HCT116 (cell line): Measurements from ENCODE around the gene FRMPD4. TPM values are rescaled to one million over a fixed set of nuclear protein-coding genes. Genes with fewer than 3 reads are reported as not detected.

Source experiments
- ATAC-seq: fragments of 200-7000 bp; cut with Tn5 transposase; 2 replicates; pipeline ENCODE4 v1.9.1; 2020; ENCODE audit warnings: mild to moderate bottlenecking, moderate library complexity
- BruUV-seq: library from RNA; stranded (reverse); fragments of 400-500 nt; replicated peaks from 2 replicates; lab custom pipeline; 2021; lab: Mats Ljungman, UMichigan
- CTCF ChIA-PET: fragments of 300-600 bp; sonication (Branson Sonifier 250); formaldehyde crosslinking; loops from one replicate; lab custom pipeline; 2021; ENCODE audit warnings: antibody characterized with exemption; lab: Charles Lee
- POLR2A ChIA-PET: fragments of 300-600, 350-600 bp; sonication (Branson Sonifier 250); formaldehyde crosslinking; loops from one replicate; lab custom pipeline; 2021; ENCODE audit warnings: antibody characterized with exemption; lab: Charles Lee
- RAD21 ChIA-PET, 2 experiments: fragments of 300-600 bp; sonication (Branson Sonifier 250); formaldehyde crosslinking; loops; one replicate each; lab custom pipeline; 2023; ENCODE audit warnings: low total read pairs in 2 of 2; ENCODE audit not compliant: uncharacterized antibody in 2 of 2, unreplicated experiment in 2 of 2, low non-redundant PET in 1 of 2; lab: Charles Lee
- DNase-seq: peaks from one replicate; pipeline ENCODE4 v3.0.0-alpha.2; 2010; ENCODE audit warnings: low read depth, low spot score
- H2AFZ ChIP-seq: fragments of 200-600 bp; shearing (Covaris generic), sonication (generic); 2 replicates; pipeline ENCODE4 v1.6.1; 2017; ENCODE audit warnings: low read depth, mixed run types, mixed read lengths, antibody characterized with exemption, low read length; ENCODE audit not compliant: poor library complexity, severe bottlenecking
- H3K27ac ChIP-seq: 2 replicates; pipeline ENCODE4 v1.5.1; 2012; ENCODE audit warnings: low read depth, low read length
- H3K27me3 ChIP-seq: fragments of 200-600 bp; sonication (generic); 2 replicates; pipeline ENCODE4 v1.6.1; 2016; ENCODE audit warnings: mixed run types, low read length, mixed read lengths; ENCODE audit not compliant: insufficient read depth
- H3K36me3 ChIP-seq, 2 experiments: fragments of 200-500 bp in 1 of 2; fragments of 200-600 bp in 1 of 2; sonication (Bioruptor generic) in 1 of 2; sonication (generic) in 1 of 2; 2 replicates each; pipeline versions ENCODE4 v1.5.1 to v1.6.1; 2014 to 2016; ENCODE audit warnings: low read length in 2 of 2, inconsistent platforms in 1 of 2, mixed read lengths in 1 of 2, mixed run types in 1 of 2; ENCODE audit not compliant: insufficient read depth in 2 of 2, control insufficient read depth in 1 of 2
- H3K4me1 ChIP-seq, 2 experiments: fragments of 200-600 bp in 1 of 2; sonication (generic) in 1 of 2; 2 replicates each; pipeline versions ENCODE4 v1.5.1 to v1.6.1; 2012 to 2017; ENCODE audit warnings: low read length in 2 of 2, inconsistent platforms in 1 of 2, mild to moderate bottlenecking in 1 of 2, mixed read lengths in 1 of 2, mixed run types in 1 of 2, moderate library complexity in 1 of 2; ENCODE audit not compliant: insufficient read depth in 2 of 2, control insufficient read depth in 1 of 2
- H3K4me2 ChIP-seq: fragments of 200-600 bp; sonication (generic); 2 replicates; pipeline ENCODE4 v1.6.1; 2017; ENCODE audit warnings: mixed run types, low read length, mixed read lengths
- H3K4me3 ChIP-seq, 2 experiments: fragments of 200-600 bp in 1 of 2; sonication (generic) in 1 of 2; replicated peaks in 1 of 2; 2 replicates each; pipeline ENCODE4 v1.5.1; 2011 to 2016; ENCODE audit warnings: low read length in 2 of 2, control low read depth in 1 of 2, low read depth in 1 of 2, mild to moderate bottlenecking in 1 of 2, mixed read lengths in 1 of 2, mixed run types in 1 of 2
- H3K79me2 ChIP-seq: fragments of 200-600 bp; sonication (generic); 2 replicates; pipeline ENCODE4 v1.6.1; 2017; ENCODE audit warnings: mild to moderate bottlenecking, mixed run types, low read length, moderate library complexity, mixed read lengths; ENCODE audit not compliant: insufficient read depth
- H3K9ac ChIP-seq: fragments of 200-600 bp; sonication (generic); 2 replicates; pipeline ENCODE4 v1.6.1; 2016; ENCODE audit warnings: low read length, mixed read lengths
- H3K9me2 ChIP-seq: fragments of 200-600 bp; sonication (generic), shearing (Covaris generic); 2 replicates; pipeline ENCODE4 v1.6.1; 2017; ENCODE audit warnings: mixed run types, mild to moderate bottlenecking, moderate library complexity; ENCODE audit not compliant: insufficient read depth
- H3K9me3 ChIP-seq, 2 experiments: fragments of 200-500 bp in 1 of 2; fragments of 200-600 bp in 1 of 2; sonication (Bioruptor generic) in 1 of 2; sonication (generic) in 1 of 2; 2 replicates each; pipeline ENCODE4 v1.6.1; 2014 to 2017; ENCODE audit warnings: low read length in 2 of 2, mixed read lengths in 2 of 2, inconsistent platforms in 1 of 2, low read depth in 1 of 2, mild to moderate bottlenecking in 1 of 2, mixed run types in 1 of 2, moderate library complexity in 1 of 2; ENCODE audit not compliant: control insufficient read depth in 1 of 2, insufficient read depth in 1 of 2
- H4K20me1 ChIP-seq: fragments of 200-600 bp; sonication (generic), shearing (Covaris generic); 2 replicates; pipeline ENCODE4 v1.6.1; 2017; ENCODE audit warnings: mixed run types, mild to moderate bottlenecking, moderate library complexity; ENCODE audit not compliant: insufficient read depth
- CBX3 ChIP-seq: IDR thresholded peaks from 2 replicates; pipeline ENCODE4 v1.6.1; 2012; ENCODE audit warnings: low read depth
- CEBPB ChIP-seq: IDR thresholded peaks from 2 replicates; pipeline ENCODE4 v1.6.1; 2012; ENCODE audit warnings: low read depth
- ELF1 ChIP-seq: IDR thresholded peaks from 2 replicates; pipeline ENCODE4 v1.6.1; 2012; ENCODE audit warnings: low read depth, borderline replicate concordance
- EZH2phosphoT487 ChIP-seq: fragments of 200-600 bp; IDR thresholded peaks from 2 replicates; pipeline ENCODE4 v1.6.1; 2018; ENCODE audit warnings: antibody characterized with exemption, borderline replicate concordance
- FOSL1 ChIP-seq: IDR thresholded peaks from 2 replicates; pipeline ENCODE4 v1.6.1; 2012; ENCODE audit warnings: low read depth
- JUND ChIP-seq: IDR thresholded peaks from 2 replicates; pipeline ENCODE4 v1.6.1; 2012
- POLR2A ChIP-seq: IDR thresholded peaks from 2 replicates; pipeline ENCODE4 v1.7.0; 2011; ENCODE audit warnings: borderline replicate concordance; ENCODE audit not compliant: insufficient read depth, insufficient read length; ENCODE audit errors: extremely low read depth
- POLR2AphosphoS5 ChIP-seq: IDR thresholded peaks from 2 replicates; pipeline ENCODE4 v1.6.1; 2011; ENCODE audit warnings: mild to moderate bottlenecking, low read depth, low read length, moderate library complexity
- SIN3A ChIP-seq: IDR thresholded peaks from 2 replicates; pipeline ENCODE4 v1.6.1; 2012; ENCODE audit warnings: low read depth
- SP1 ChIP-seq: IDR thresholded peaks from 2 replicates; pipeline ENCODE4 v1.6.1; 2012; ENCODE audit warnings: low read depth
- SRF ChIP-seq: IDR thresholded peaks from 2 replicates; pipeline ENCODE4 v1.6.1; 2012; ENCODE audit warnings: low read depth
- ZFX ChIP-seq: fragments of 450-650 bp; IDR thresholded peaks from 2 replicates; pipeline ENCODE4 v1.6.1; 2017
- intact Hi-C: fragments of 100-400 bp; cut with micrococcal nuclease; formaldehyde crosslinking; loops from 2 replicates; pipeline ENCODE4 v1.10.0; 2022
- total RNA-seq: library from RNA; stranded (reverse); gene quantifications from one replicate; pipeline ENCODE4 v1.2.1, GENCODE V29; 2021; ENCODE audit not compliant: unreplicated experiment
- TF ChIP-seq, protein P1 (sequence below): IDR thresholded peaks from 2 replicates; pipeline ENCODE4 v1.6.1; 2012
- TF ChIP-seq, protein P2 (sequence below): IDR thresholded peaks from 2 replicates; pipeline ENCODE4 v1.6.1; 2012

The FRMPD4 gene
- total RNA-seq, 1 experiment from 2014 or later: not detected

DNA sequence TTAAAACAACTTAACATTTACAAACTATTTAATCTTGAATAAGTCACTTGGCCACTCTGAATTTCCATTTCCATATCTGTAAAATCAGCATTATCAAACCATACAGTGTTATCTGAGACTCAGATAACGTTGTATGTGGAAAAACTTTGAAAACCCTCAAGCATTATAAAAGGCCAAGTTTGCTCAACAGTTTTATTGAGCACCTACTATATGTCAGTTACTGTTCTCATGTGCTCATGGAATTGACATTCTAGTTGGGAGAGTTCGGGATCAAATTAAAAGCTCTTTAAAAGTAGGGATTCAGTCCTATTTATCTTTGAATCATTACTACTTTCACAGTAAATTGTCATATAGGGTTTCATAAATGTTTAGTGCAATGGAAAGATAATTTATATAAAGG lies 97.9 kb downstream of the FRMPD4 start:
- intact Hi-C loops: no loop called here
- ChIA-PET CTCF (no interaction called here), POLR2A (no interaction called here), RAD21 (no interaction called here)
- H3K9me2 ChIP-seq: no peaks in the 10 kb centered on the region
- H3K79me2 ChIP-seq: no peaks in the 10 kb centered on the region
- no peak for TF ChIP-seq SRF
- no peak for TF ChIP-seq ZFX
- no peaks in the 10 kb centered on the region for H3K4me1 ChIP-seq
- H2AFZ ChIP-seq: no peak overlapping the region
- H4K20me1 ChIP-seq: no peaks in the 10 kb centered on the region
- no peaks in the 10 kb centered on the region for H3K27me3 ChIP-seq
- DNase-seq: no peak
- H3K9ac ChIP-seq: no peak overlapping the region
- H3K36me3 ChIP-seq: no peaks in the 10 kb centered on the region
- no peaks in the 10 kb centered on the region for H3K9me3 ChIP-seq
- no peak overlapping the region for H3K4me2 ChIP-seq
- no TSS peak for BruUV-seq
- no peak for ATAC-seq
- H3K4me3 ChIP-seq: no peak overlapping the region
- H3K27ac ChIP-seq: no peak overlapping the region

DNA sequence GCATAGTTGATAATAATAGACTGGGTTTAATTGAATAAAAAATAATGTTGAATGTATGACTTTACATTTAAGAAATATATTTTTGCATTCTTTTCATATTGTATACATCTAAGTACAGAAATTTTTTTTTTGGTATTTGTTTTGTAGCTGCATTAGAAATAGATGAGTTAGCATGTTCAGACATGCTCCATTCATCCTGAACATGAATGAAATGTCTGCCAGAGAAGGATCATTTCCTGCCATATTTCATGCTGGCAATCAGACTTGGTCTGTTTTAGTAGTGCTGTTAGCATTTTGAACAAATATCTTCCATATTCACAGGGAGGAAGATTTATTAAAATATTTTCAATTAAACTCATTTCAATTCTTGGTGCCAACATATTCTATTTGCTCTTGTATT lies 98.9 kb downstream of the FRMPD4 start:
- RAD21 ChIA-PET: no interaction called here
- no peaks in the 10 kb centered on the region for H3K79me2 ChIP-seq
- no peaks in the 10 kb centered on the region for H3K9me3 ChIP-seq
- no peaks in the 10 kb centered on the region for H3K27me3 ChIP-seq
- H3K4me2 ChIP-seq: no peak overlapping the region
- H2AFZ ChIP-seq: no peak overlapping the region
- POLR2A ChIA-PET: no interaction called here
- CTCF ChIA-PET: no interaction called here
- DNase-seq: no peak
- TF ChIP-seq SIN3A (no peak), SRF (no peak), POLR2AphosphoS5 (no peak), FOSL1 (no peak), SP1 (no peak), CBX3 (no peak), ZFX (no peak), JUND (no peak), EZH2phosphoT487 (no peak), CEBPB (no peak), POLR2A (no peak), ELF1 (no peak)
- TF ChIP-seq, protein P1, sequence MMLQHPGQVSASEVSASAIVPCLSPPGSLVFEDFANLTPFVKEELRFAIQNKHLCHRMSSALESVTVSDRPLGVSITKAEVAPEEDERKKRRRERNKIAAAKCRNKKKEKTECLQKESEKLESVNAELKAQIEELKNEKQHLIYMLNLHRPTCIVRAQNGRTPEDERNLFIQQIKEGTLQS: no peak
- TF ChIP-seq, protein P2, sequence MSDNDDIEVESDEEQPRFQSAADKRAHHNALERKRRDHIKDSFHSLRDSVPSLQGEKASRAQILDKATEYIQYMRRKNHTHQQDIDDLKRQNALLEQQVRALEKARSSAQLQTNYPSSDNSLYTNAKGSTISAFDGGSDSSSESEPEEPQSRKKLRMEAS: no peak
- no peak overlapping the region for H3K27ac ChIP-seq
- no peaks in the 10 kb centered on the region for H3K36me3 ChIP-seq
- intact Hi-C loops: no loop called here
- H3K4me1 ChIP-seq: no peaks in the 10 kb centered on the region
- no peaks in the 10 kb centered on the region for H4K20me1 ChIP-seq
- no peaks in the 10 kb centered on the region for H3K9me2 ChIP-seq
- no TSS peak for BruUV-seq
- no peak for ATAC-seq
- H3K9ac ChIP-seq: no peak overlapping the region
- H3K4me3 ChIP-seq: no peak overlapping the region
